Upper lobe of left lung (tissue), 6 donors: ENCODE data around the gene HIRA. TPM values are rescaled to one million over a fixed set of nuclear protein-coding genes. Genes with fewer than 3 reads are reported as not detected.

Source experiments
- ATAC-seq, 2 donors: fragments of 200-7000 bp; cut with Tn5 transposase; one replicate each; pipeline ENCODE4 v1.9.1; 2022; ENCODE audit warnings: mild to moderate bottlenecking in 2 of 2, moderate library complexity in 2 of 2; ENCODE audit not compliant: low FRiP score in 2 of 2
- DNase-seq, 2 donors: peaks; one replicate each; pipeline ENCODE4 v3.0.0-alpha.2; 2019 to 2020
- H3K27ac ChIP-seq, 4 donors: fragments of 200-600 bp; sonication (generic); one replicate each; pipeline ENCODE4 v1.5.1; 2016 to 2019
- H3K27me3 ChIP-seq, 4 donors: fragments of 200-600 bp; sonication (generic); one replicate each; pipeline ENCODE4 v1.5.1; 2017 to 2019
- H3K36me3 ChIP-seq, 4 donors: fragments of 200-600 bp; sonication (generic); one replicate each; pipeline ENCODE4 v1.5.1; 2016 to 2019
- H3K4me1 ChIP-seq, 4 donors: fragments of 200-600 bp; sonication (generic); one replicate each; pipeline ENCODE4 v1.5.1; 2018 to 2019
- H3K4me3 ChIP-seq, 4 donors: fragments of 200-600 bp; sonication (generic); one replicate each; pipeline ENCODE4 v1.5.1; 2017 to 2019; ENCODE audit warnings: mild to moderate bottlenecking in 2 of 4, moderate library complexity in 1 of 4
- H3K9me3 ChIP-seq, 4 donors: fragments of 200-600 bp; sonication (generic); one replicate each; pipeline ENCODE4 v1.5.1; 2018 to 2019
- CTCF ChIP-seq, 6 experiments: fragments of 450-650 bp in 4 of 6; fragments of 200-600 bp in 2 of 6; sonication (generic) in 2 of 6; IDR thresholded peaks; one replicate each; pipeline ENCODE4 v1.5.1; 2016 to 2019; ENCODE audit warnings: antibody characterized with exemption in 6 of 6
- EP300 ChIP-seq, 4 donors: sonication (generic); formaldehyde crosslinking; IDR thresholded peaks; one replicate each; pipeline ENCODE4 v1.5.1; 2017; ENCODE audit warnings: antibody characterized with exemption in 4 of 4, control low read depth in 2 of 4
- POLR2A ChIP-seq, 4 donors: fragments of 450-650 bp; IDR thresholded peaks; one replicate each; pipeline ENCODE4 v1.5.1; 2016 to 2017; ENCODE audit warnings: antibody characterized with exemption in 4 of 4, mild to moderate bottlenecking in 2 of 4
- POLR2AphosphoS5 ChIP-seq, 2 donors: sonication (generic); formaldehyde crosslinking; IDR thresholded peaks; one replicate each; pipeline ENCODE4 v1.5.1; 2017; ENCODE audit warnings: antibody characterized with exemption in 2 of 2
- WGBS, 2 donors: methylation state at CpG; one replicate each; pipeline ENCODE4 v1.1.5; 2017 to 2018; 5-methylcytosine and 5-hydroxymethylcytosine counted together
- total RNA-seq, 6 donors: library from RNA; depleted of rRNA in 4 of 6; stranded (reverse); fragments of >200 nt in 4 of 6; gene quantifications; one replicate each; pipeline versions ENCODE4 v1.1.0 to v1.2.1, GENCODE V29; 2016 to 2021
- donor health status: DM: no; HTN: no; CAD: no; lungs with moderate emphysema.
- donor health status: DM: no; HTN: yes; CAD: no; lungs with severe emphysema.

The HIRA gene
- total RNA-seq, 6 donors from 2014 or later, result 9.9 to 27.5 (median 22.1) TPM

- Histone ChIP-seq H3K27ac (no peak overlapping the region), H3K27me3 (no peaks in the 10 kb centered on the region), H3K9me3 (no peaks in the 10 kb centered on the region), H3K36me3 (peaks cover 25 to 67% (median 45%) of the 10 kb centered on the region in 4 donors), H3K4me1 (peaks cover 0 to 2% (median 0%) of the 10 kb centered on the region in 4 donors), H3K4me3 (no peak overlapping the region)
- TF ChIP-seq POLR2AphosphoS5 (IDR thresholded peaks at IDR 0.05), result no peak
- TF ChIP-seq POLR2A (IDR thresholded peaks at IDR 0.05), result no peak
- no peak for TF ChIP-seq CTCF (IDR thresholded peaks at IDR 0.05)
- TF ChIP-seq EP300 (IDR thresholded peaks at IDR 0.05), result no peak
- no peak for DNase-seq
- no peak for ATAC-seq
- 85 to 86% methylated on average over 3 of the region's 3 CpGs for WGBS, 2 donors
These were observed 25.2 kb downstream of the HIRA start for GRCh38 chr22:19406281-19406811.

GRCh38 chr22:19405652-19406051 is 25.9 kb downstream of the HIRA start:
- Histone ChIP-seq H3K27ac (no peak overlapping the region), H3K27me3 (no peaks in the 10 kb centered on the region), H3K36me3 (peaks cover 25 to 74% (median 45%) of the 10 kb centered on the region in 4 donors), H3K4me1 (no peaks in the 10 kb centered on the region), H3K4me3 (no peak overlapping the region), H3K9me3 (no peaks in the 10 kb centered on the region)
- TF ChIP-seq CTCF (IDR thresholded peaks at IDR 0.05), result no peak
- no peak for TF ChIP-seq POLR2A (IDR thresholded peaks at IDR 0.05)
- no peak for TF ChIP-seq EP300 (IDR thresholded peaks at IDR 0.05)
- TF ChIP-seq POLR2AphosphoS5 (IDR thresholded peaks at IDR 0.05), result no peak
- DNase-seq, result no peak
- 96 to 100% methylated on average over 8 of the region's 8 CpGs for WGBS, 2 donors
- no peak for ATAC-seq

- H3K4me3 ChIP-seq, result no peak overlapping the region
- no peaks in the 10 kb centered on the region for H3K9me3 ChIP-seq
- H3K4me1 ChIP-seq, result no peaks in the 10 kb centered on the region
- H3K27me3 ChIP-seq, result no peaks in the 10 kb centered on the region
- DNase-seq (no peak), ATAC-seq (no peak)
- peaks cover 25 to 75% (median 44%) of the 10 kb centered on the region in 4 donors for H3K36me3 ChIP-seq
- no peak overlapping the region for H3K27ac ChIP-seq
- WGBS, 2 donors, result 86 to 94% methylated on average over 4 of the region's 4 CpGs
- TF ChIP-seq POLR2A (IDR thresholded peaks at IDR 0.05) (no peak), EP300 (IDR thresholded peaks at IDR 0.05) (no peak), CTCF (IDR thresholded peaks at IDR 0.05) (no peak), POLR2AphosphoS5 (IDR thresholded peaks at IDR 0.05) (no peak)
These were observed 26.4 kb downstream of the HIRA start for GRCh38 chr22:19405133-19405532.

- DNase-seq (no peak), ATAC-seq (no peak)
- H3K9me3 ChIP-seq, result no peaks in the 10 kb centered on the region
- no peaks in the 10 kb centered on the region for H3K27me3 ChIP-seq
- no peaks in the 10 kb centered on the region for H3K4me1 ChIP-seq
- TF ChIP-seq POLR2AphosphoS5 (IDR thresholded peaks at IDR 0.05) (no peak), EP300 (IDR thresholded peaks at IDR 0.05) (no peak), CTCF (IDR thresholded peaks at IDR 0.05) (no peak), POLR2A (IDR thresholded peaks at IDR 0.05) (no peak)
- peaks cover 25 to 75% (median 43%) of the 10 kb centered on the region in 4 donors for H3K36me3 ChIP-seq
- WGBS, 2 donors, result 96 to 100% methylated on average over 3 of the region's 3 CpGs
- no peak overlapping the region for H3K4me3 ChIP-seq
- no peak overlapping the region for H3K27ac ChIP-seq
These were observed 26.9 kb downstream of the HIRA start for GRCh38 chr22:19404676-19405075.

- no peak for ATAC-seq
- no peak for DNase-seq
- peaks cover 15 to 78% (median 44%) of the 10 kb centered on the region in 4 donors for H3K36me3 ChIP-seq
- TF ChIP-seq POLR2AphosphoS5 (IDR thresholded peaks at IDR 0.05) (no peak), CTCF (IDR thresholded peaks at IDR 0.05) (no peak), EP300 (IDR thresholded peaks at IDR 0.05) (no peak), POLR2A (IDR thresholded peaks at IDR 0.05) (no peak)
- no peaks in the 10 kb centered on the region for H3K27me3 ChIP-seq
- no peak overlapping the region for H3K4me3 ChIP-seq
- H3K9me3 ChIP-seq, result no peaks in the 10 kb centered on the region
- 95 to 100% methylated on average over 4 of the region's 4 CpGs for WGBS, 2 donors
- H3K4me1 ChIP-seq, result no peaks in the 10 kb centered on the region
- no peak overlapping the region for H3K27ac ChIP-seq
These were observed 28.8 kb downstream of the HIRA start for GRCh38 chr22:19402642-19403191.
